WTC11 (cell line): ENCODE results near the gene NT5DC4. TPM values are rescaled to one million over a fixed set of nuclear protein-coding genes. Genes with fewer than 3 reads are reported as not detected.
A peak's percentile ranks its signal among the peaks of the same experiment; 100 is the strongest.

Experiments used
- ATAC-seq: fragments of 200-7000 bp; cut with Tn5 transposase; 2 replicates; pipeline ENCODE4 v1.10.0; 2021; ENCODE audit warnings: mild to moderate bottlenecking, moderate library complexity
- CTCF ChIA-PET: fragments of 300-600 bp; sonication (Branson Sonifier 250); formaldehyde crosslinking; loops from one replicate; lab custom pipeline; 2021; ENCODE audit warnings: antibody characterized with exemption; lab: Charles Lee
- POLR2A ChIA-PET: fragments of 350-600 bp; sonication (Branson Sonifier 250); formaldehyde crosslinking; loops from one replicate; lab custom pipeline; 2021; ENCODE audit warnings: antibody characterized with exemption; lab: Charles Lee
- DNase-seq: peaks from one replicate; pipeline ENCODE4 v3.0.0; 2021; ENCODE audit warnings: low spot score
- H3K27ac Mint-ChIP-seq: 2 replicates; pipeline ENCODE4 v1.8.0; 2021; ENCODE audit warnings: mixed read lengths
- H3K27me3 Mint-ChIP-seq: 2 replicates; pipeline ENCODE4 v1.8.0; 2021; ENCODE audit warnings: low read depth, mild to moderate bottlenecking, moderate library complexity, mixed read lengths
- H3K36me3 Mint-ChIP-seq: 2 replicates; pipeline ENCODE4 v1.8.0; 2021; ENCODE audit warnings: mixed read lengths
- H3K4me1 Mint-ChIP-seq: 2 replicates; pipeline ENCODE4 v1.8.0; 2022; ENCODE audit warnings: mixed read lengths
- H3K4me3 Mint-ChIP-seq: 2 replicates; pipeline ENCODE4 v1.8.0; 2021; ENCODE audit warnings: mild to moderate bottlenecking, moderate library complexity, mixed read lengths
- H3K9me3 Mint-ChIP-seq: 2 replicates; pipeline ENCODE4 v1.8.0; 2021; ENCODE audit warnings: mixed read lengths
- FOXK1 ChIP-seq: sonication (generic); formaldehyde crosslinking; IDR thresholded peaks from 2 replicates; pipeline ENCODE4 v1.8.0; 2022; ENCODE audit warnings: mild to moderate bottlenecking, moderate library complexity, missing genetic modification reagents
- KAT7 ChIP-seq: sonication (generic); formaldehyde crosslinking; IDR thresholded peaks from 2 replicates; pipeline ENCODE4 v1.8.1; 2023; ENCODE audit warnings: missing genetic modification reagents, mild to moderate bottlenecking, borderline replicate concordance
- MYBL2 ChIP-seq: sonication (generic); formaldehyde crosslinking; IDR thresholded peaks from 2 replicates; pipeline ENCODE4 v1.8.1; 2023; ENCODE audit warnings: mild to moderate bottlenecking, moderate library complexity, missing genetic modification reagents
- NFATC4 ChIP-seq: fragments of 250-450 bp; sonication (Bioruptor Pico); IDR thresholded peaks from 2 replicates; pipeline ENCODE4 v1.9.0; 2021; ENCODE audit warnings: mild to moderate bottlenecking
- OVOL2 ChIP-seq: fragments of 250-450 bp; sonication (Bioruptor Pico); IDR thresholded peaks from 2 replicates; pipeline ENCODE4 v1.9.0; 2021; ENCODE audit warnings: mild to moderate bottlenecking, borderline replicate concordance
- ZNF317 ChIP-seq: sonication (generic); formaldehyde crosslinking; IDR thresholded peaks from 2 replicates; pipeline ENCODE4 v1.8.1; 2023; ENCODE audit warnings: low read depth, mild to moderate bottlenecking, moderate library complexity, missing genetic modification reagents, borderline replicate concordance
- total RNA-seq: library from RNA; stranded (reverse); gene quantifications from 3 replicates; pipeline ENCODE4 v1.2.3, GENCODE V29; 2021
- TF ChIP-seq, protein P1 (sequence below): sonication (generic); formaldehyde crosslinking; IDR thresholded peaks from 2 replicates; pipeline ENCODE4 v1.8.0; 2022; ENCODE audit warnings: mild to moderate bottlenecking, missing genetic modification reagents
- TF ChIP-seq, protein P2 (sequence below): sonication (generic); formaldehyde crosslinking; IDR thresholded peaks from 2 replicates; pipeline ENCODE4 v1.8.0; 2022; ENCODE audit warnings: mild to moderate bottlenecking, missing genetic modification reagents
- TF ChIP-seq, protein P3 (sequence below): sonication (generic); formaldehyde crosslinking; IDR thresholded peaks from 2 replicates; pipeline ENCODE4 v1.8.0; 2022; ENCODE audit warnings: mild to moderate bottlenecking, missing genetic modification reagents
- TF ChIP-seq, protein P4 (sequence below): sonication (generic); formaldehyde crosslinking; IDR thresholded peaks from 2 replicates; pipeline ENCODE4 v1.8.1; 2023; ENCODE audit warnings: mild to moderate bottlenecking, missing genetic modification reagents
- TF ChIP-seq, protein P5 (sequence below): sonication (generic); formaldehyde crosslinking; IDR thresholded peaks from 2 replicates; pipeline ENCODE4 v1.8.0; 2022; ENCODE audit warnings: missing genetic modification reagents
- TF ChIP-seq, protein P6 (sequence below): fragments of 250-450 bp; sonication (Bioruptor Pico); IDR thresholded peaks from 2 replicates; pipeline ENCODE4 v1.9.0; 2021; ENCODE audit warnings: mild to moderate bottlenecking, borderline replicate concordance
- TF ChIP-seq, protein P7 (sequence below): sonication (generic); formaldehyde crosslinking; IDR thresholded peaks from 2 replicates; pipeline ENCODE4 v1.8.1; 2022; ENCODE audit warnings: missing genetic modification reagents, borderline replicate concordance
- TF ChIP-seq, protein P8 (sequence below): sonication (generic); formaldehyde crosslinking; IDR thresholded peaks from 2 replicates; pipeline ENCODE4 v1.8.1; 2023; ENCODE audit warnings: mild to moderate bottlenecking, missing genetic modification reagents, moderate library complexity

Gene NT5DC4
- total RNA-seq, 1 experiment from 2014 or later: not detected

DNA sequence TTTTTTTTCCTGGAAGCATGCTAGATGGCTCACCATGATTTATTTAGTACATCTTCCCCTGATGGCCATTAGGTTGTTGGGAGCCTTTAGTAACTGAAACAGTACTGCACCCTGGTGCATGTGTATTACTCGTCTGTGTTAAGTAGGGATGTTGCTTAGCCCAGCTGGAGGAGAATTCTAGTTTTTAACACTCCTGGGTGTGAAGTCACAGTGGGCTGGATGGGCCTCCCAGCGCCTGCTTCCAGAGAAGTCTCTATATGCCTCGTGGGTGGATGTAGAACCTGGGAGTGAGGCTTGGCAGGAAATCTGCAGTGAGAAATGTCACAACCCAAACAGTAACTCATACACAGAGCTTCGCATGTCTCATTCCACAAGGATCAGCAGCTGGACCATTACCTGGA, 28.9 kb upstream of the NT5DC4 start:
- Mint-ChIP-seq H3K4me3 (no peak overlapping the region), H3K36me3 (no peaks in the 10 kb centered on the region), H3K27ac (no peak overlapping the region), H3K27me3 (no peaks in the 10 kb centered on the region), H3K4me1 (peaks cover 7% of the 10 kb centered on the region), H3K9me3 (no peaks in the 10 kb centered on the region)
- DNase-seq (no peak), ATAC-seq (no peak)
- ChIA-PET POLR2A (no interaction called here), CTCF (interaction anchor here (0.9 to 2.4 kb wide), 9 partner anchors 12 to 267 kb away, joined by 3 to 9 read pairs (median 4); partner anchors contain the start of gene CHCHD5)
- TF ChIP-seq KAT7 (CRISPR knock-in tag): no peak
- TF ChIP-seq NFATC4 (CRISPR knock-in tag): no peak

DNA sequence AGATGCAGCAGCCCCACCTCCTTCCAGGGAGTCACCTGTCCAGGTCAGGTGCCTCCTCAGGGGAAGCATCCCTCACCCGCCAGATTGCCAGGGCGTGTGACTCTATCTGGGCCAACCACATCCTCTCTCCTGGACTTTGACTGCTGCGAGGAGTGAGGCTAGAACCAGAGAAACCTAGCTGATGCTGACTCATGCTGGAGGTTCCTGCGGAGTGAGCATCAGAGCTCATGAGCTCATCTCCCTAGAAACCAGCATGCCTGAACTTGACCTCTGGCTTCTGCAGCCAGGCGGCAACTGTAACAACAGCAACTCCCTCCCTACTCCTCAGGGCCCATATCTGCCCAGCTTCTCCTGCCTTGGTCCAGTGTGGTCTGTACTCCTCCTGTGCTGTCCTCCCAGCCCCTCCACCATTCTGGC, 28.3 kb upstream of the NT5DC4 start:
- no peak overlapping the region for H3K27ac Mint-ChIP-seq
- ChIA-PET POLR2A (no interaction called here), CTCF (interaction anchor here (0.9 to 2.4 kb wide), 7 partner anchors 23 to 267 kb away, joined by 3 to 8 read pairs (median 3); partner anchors contain the start of gene CHCHD5)
- TF ChIP-seq, protein P1, sequence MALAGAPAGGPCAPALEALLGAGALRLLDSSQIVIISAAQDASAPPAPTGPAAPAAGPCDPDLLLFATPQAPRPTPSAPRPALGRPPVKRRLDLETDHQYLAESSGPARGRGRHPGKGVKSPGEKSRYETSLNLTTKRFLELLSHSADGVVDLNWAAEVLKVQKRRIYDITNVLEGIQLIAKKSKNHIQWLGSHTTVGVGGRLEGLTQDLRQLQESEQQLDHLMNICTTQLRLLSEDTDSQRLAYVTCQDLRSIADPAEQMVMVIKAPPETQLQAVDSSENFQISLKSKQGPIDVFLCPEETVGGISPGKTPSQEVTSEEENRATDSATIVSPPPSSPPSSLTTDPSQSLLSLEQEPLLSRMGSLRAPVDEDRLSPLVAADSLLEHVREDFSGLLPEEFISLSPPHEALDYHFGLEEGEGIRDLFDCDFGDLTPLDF (CRISPR knock-in tag): no peak
- TF ChIP-seq, protein P2, sequence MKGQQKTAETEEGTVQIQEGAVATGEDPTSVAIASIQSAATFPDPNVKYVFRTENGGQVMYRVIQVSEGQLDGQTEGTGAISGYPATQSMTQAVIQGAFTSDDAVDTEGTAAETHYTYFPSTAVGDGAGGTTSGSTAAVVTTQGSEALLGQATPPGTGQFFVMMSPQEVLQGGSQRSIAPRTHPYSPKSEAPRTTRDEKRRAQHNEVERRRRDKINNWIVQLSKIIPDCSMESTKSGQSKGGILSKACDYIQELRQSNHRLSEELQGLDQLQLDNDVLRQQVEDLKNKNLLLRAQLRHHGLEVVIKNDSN: 0 out of 2 replicates have a peak, but pooled peaks have one; percentile 48
- no peaks in the 10 kb centered on the region for H3K36me3 Mint-ChIP-seq
- peak; percentile 51 for ATAC-seq
- DNase-seq: no peak
- no peaks in the 10 kb centered on the region for H3K27me3 Mint-ChIP-seq
- H3K4me1 Mint-ChIP-seq: peaks cover 7% of the 10 kb centered on the region
- H3K4me3 Mint-ChIP-seq: no peak overlapping the region
- no peaks in the 10 kb centered on the region for H3K9me3 Mint-ChIP-seq

DNA sequence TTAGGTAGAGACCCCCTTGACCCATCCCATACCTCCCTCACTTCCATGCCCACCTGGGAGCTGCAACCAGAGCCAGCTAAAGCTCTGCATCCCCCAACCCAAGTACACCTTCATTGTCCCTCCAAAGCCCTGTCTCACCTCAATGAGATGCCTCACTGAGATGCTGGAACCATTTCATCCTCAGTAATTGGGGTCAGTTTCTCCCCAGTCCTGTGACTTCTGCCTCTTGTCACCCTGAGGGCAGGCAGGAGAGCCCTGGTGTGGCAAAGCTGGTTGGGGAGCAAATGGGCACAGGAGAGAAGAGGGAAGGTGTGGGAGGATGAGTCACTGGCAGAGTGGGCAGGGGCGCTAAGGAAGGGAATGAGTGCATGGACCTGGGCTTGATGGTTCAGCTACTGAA, 27.9 kb upstream of the NT5DC4 start:
- Mint-ChIP-seq H3K4me3 (no peak overlapping the region), H3K27ac (no peak overlapping the region), H3K36me3 (no peaks in the 10 kb centered on the region), H3K27me3 (no peaks in the 10 kb centered on the region), H3K4me1 (peaks cover 7% of the 10 kb centered on the region), H3K9me3 (no peaks in the 10 kb centered on the region)
- DNase-seq (no peak), ATAC-seq (no peak)
- POLR2A ChIA-PET: no interaction called here
- CTCF ChIA-PET: interaction anchor here (0.9 to 1.4 kb wide), 5 partner anchors 33 to 266 kb away, joined by 3 to 8 read pairs (median 3); no protein-coding TSS in a partner anchor
- TF ChIP-seq FOXK1 (CRISPR knock-in tag) (no peak), OVOL2 (CRISPR knock-in tag) (no peak), MYBL2 (CRISPR knock-in tag) (no peak), ZNF317 (no peak)
- TF ChIP-seq, protein P3, sequence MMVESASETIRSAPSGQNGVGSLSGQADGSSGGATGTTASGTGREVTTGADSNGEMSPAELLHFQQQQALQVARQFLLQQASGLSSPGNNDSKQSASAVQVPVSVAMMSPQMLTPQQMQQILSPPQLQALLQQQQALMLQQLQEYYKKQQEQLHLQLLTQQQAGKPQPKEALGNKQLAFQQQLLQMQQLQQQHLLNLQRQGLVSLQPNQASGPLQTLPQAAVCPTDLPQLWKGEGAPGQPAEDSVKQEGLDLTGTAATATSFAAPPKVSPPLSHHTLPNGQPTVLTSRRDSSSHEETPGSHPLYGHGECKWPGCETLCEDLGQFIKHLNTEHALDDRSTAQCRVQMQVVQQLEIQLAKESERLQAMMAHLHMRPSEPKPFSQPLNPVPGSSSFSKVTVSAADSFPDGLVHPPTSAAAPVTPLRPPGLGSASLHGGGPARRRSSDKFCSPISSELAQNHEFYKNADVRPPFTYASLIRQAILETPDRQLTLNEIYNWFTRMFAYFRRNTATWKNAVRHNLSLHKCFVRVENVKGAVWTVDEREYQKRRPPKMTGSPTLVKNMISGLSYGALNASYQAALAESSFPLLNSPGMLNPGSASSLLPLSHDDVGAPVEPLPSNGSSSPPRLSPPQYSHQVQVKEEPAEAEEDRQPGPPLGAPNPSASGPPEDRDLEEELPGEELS (CRISPR knock-in tag): no peak
- TF ChIP-seq, protein P4, sequence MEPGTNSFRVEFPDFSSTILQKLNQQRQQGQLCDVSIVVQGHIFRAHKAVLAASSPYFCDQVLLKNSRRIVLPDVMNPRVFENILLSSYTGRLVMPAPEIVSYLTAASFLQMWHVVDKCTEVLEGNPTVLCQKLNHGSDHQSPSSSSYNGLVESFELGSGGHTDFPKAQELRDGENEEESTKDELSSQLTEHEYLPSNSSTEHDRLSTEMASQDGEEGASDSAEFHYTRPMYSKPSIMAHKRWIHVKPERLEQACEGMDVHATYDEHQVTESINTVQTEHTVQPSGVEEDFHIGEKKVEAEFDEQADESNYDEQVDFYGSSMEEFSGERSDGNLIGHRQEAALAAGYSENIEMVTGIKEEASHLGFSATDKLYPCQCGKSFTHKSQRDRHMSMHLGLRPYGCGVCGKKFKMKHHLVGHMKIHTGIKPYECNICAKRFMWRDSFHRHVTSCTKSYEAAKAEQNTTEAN (CRISPR knock-in tag): no peak
- TF ChIP-seq, protein P5, sequence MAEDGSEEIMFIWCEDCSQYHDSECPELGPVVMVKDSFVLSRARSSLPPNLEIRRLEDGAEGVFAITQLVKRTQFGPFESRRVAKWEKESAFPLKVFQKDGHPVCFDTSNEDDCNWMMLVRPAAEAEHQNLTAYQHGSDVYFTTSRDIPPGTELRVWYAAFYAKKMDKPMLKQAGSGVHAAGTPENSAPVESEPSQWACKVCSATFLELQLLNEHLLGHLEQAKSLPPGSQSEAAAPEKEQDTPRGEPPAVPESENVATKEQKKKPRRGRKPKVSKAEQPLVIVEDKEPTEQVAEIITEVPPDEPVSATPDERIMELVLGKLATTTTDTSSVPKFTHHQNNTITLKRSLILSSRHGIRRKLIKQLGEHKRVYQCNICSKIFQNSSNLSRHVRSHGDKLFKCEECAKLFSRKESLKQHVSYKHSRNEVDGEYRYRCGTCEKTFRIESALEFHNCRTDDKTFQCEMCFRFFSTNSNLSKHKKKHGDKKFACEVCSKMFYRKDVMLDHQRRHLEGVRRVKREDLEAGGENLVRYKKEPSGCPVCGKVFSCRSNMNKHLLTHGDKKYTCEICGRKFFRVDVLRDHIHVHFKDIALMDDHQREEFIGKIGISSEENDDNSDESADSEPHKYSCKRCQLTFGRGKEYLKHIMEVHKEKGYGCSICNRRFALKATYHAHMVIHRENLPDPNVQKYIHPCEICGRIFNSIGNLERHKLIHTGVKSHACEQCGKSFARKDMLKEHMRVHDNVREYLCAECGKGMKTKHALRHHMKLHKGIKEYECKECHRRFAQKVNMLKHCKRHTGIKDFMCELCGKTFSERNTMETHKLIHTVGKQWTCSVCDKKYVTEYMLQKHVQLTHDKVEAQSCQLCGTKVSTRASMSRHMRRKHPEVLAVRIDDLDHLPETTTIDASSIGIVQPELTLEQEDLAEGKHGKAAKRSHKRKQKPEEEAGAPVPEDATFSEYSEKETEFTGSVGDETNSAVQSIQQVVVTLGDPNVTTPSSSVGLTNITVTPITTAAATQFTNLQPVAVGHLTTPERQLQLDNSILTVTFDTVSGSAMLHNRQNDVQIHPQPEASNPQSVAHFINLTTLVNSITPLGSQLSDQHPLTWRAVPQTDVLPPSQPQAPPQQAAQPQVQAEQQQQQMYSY (CRISPR knock-in tag): no peak
- TF ChIP-seq, protein P6, sequence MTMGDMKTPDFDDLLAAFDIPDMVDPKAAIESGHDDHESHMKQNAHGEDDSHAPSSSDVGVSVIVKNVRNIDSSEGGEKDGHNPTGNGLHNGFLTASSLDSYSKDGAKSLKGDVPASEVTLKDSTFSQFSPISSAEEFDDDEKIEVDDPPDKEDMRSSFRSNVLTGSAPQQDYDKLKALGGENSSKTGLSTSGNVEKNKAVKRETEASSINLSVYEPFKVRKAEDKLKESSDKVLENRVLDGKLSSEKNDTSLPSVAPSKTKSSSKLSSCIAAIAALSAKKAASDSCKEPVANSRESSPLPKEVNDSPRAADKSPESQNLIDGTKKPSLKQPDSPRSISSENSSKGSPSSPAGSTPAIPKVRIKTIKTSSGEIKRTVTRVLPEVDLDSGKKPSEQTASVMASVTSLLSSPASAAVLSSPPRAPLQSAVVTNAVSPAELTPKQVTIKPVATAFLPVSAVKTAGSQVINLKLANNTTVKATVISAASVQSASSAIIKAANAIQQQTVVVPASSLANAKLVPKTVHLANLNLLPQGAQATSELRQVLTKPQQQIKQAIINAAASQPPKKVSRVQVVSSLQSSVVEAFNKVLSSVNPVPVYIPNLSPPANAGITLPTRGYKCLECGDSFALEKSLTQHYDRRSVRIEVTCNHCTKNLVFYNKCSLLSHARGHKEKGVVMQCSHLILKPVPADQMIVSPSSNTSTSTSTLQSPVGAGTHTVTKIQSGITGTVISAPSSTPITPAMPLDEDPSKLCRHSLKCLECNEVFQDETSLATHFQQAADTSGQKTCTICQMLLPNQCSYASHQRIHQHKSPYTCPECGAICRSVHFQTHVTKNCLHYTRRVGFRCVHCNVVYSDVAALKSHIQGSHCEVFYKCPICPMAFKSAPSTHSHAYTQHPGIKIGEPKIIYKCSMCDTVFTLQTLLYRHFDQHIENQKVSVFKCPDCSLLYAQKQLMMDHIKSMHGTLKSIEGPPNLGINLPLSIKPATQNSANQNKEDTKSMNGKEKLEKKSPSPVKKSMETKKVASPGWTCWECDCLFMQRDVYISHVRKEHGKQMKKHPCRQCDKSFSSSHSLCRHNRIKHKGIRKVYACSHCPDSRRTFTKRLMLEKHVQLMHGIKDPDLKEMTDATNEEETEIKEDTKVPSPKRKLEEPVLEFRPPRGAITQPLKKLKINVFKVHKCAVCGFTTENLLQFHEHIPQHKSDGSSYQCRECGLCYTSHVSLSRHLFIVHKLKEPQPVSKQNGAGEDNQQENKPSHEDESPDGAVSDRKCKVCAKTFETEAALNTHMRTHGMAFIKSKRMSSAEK (CRISPR knock-in tag): no peak
- TF ChIP-seq, protein P7, sequence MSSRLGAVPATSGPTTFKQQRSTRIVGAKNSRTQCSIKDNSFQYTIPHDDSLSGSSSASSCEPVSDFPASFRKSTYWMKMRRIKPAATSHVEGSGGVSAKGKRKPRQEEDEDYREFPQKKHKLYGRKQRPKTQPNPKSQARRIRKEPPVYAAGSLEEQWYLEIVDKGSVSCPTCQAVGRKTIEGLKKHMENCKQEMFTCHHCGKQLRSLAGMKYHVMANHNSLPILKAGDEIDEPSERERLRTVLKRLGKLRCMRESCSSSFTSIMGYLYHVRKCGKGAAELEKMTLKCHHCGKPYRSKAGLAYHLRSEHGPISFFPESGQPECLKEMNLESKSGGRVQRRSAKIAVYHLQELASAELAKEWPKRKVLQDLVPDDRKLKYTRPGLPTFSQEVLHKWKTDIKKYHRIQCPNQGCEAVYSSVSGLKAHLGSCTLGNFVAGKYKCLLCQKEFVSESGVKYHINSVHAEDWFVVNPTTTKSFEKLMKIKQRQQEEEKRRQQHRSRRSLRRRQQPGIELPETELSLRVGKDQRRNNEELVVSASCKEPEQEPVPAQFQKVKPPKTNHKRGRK (CRISPR knock-in tag): no peak
- TF ChIP-seq, protein P8, sequence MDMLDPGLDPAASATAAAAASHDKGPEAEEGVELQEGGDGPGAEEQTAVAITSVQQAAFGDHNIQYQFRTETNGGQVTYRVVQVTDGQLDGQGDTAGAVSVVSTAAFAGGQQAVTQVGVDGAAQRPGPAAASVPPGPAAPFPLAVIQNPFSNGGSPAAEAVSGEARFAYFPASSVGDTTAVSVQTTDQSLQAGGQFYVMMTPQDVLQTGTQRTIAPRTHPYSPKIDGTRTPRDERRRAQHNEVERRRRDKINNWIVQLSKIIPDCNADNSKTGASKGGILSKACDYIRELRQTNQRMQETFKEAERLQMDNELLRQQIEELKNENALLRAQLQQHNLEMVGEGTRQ: no peak
